GM12878 (cell line): ENCODE data around the gene BEST3. TPM values are rescaled to one million over a fixed set of nuclear protein-coding genes. Genes with fewer than 3 reads are reported as not detected.

Experiments used
- ATAC-seq: fragments of 200-7000 bp; cut with Tn5 transposase; 3 replicates; pipeline ENCODE4 v1.9.1; 2020; ENCODE audit warnings: mild to moderate bottlenecking, moderate library complexity
- BruUV-seq: library from RNA; stranded (reverse); fragments of 400-500 nt; replicated peaks from 2 replicates; lab custom pipeline; 2021; lab: Mats Ljungman, UMichigan
- CTCF ChIA-PET: fragments of 300-600 bp; sonication (Branson Sonifier 250); formaldehyde crosslinking; extraction: SDS; loops from one replicate; lab custom pipeline; 2021; ENCODE audit warnings: inconsistent platforms; lab: Yijun Ruan, JAX
- POLR2A ChIA-PET: fragments of 350-600 bp; formaldehyde crosslinking; extraction: SDS; loops from one replicate; lab custom pipeline; 2021; ENCODE audit warnings: inconsistent platforms; lab: Charles Lee
- RAD21 ChIA-PET: fragments of 300-600 bp; sonication (Branson Sonifier 250); formaldehyde crosslinking; loops from one replicate; lab custom pipeline; 2023; ENCODE audit warnings: antibody characterized with exemption; ENCODE audit not compliant: unreplicated experiment; lab: Charles Lee
- SMC1A ChIA-PET: fragments of 300-600 bp; sonication (Branson Sonifier 250); formaldehyde crosslinking; loops from one replicate; lab custom pipeline; 2023; ENCODE audit not compliant: unreplicated experiment, uncharacterized antibody; lab: Charles Lee
- DNase-seq: peaks from one replicate; pipeline ENCODE4 v3.0.0-alpha.2; 2011; ENCODE audit warnings: low read depth, low spot score
- FAIRE-seq: peaks from 3 replicates; lab custom pipeline; 2011; peaks lifted over from hg19 to GRCh38; lab: Jason Lieb, UNC
- H2AFZ ChIP-seq: 2 replicates; pipeline ENCODE4 v1.6.0; 2011; ENCODE audit warnings: low read depth, low read length, control low read depth; ENCODE audit not compliant: control insufficient read depth
- H3K27ac ChIP-seq: 2 replicates; pipeline ENCODE4 v1.5.1; 2011; ENCODE audit warnings: control low read depth; ENCODE audit not compliant: control insufficient read depth, insufficient read depth
- H3K27me3 ChIP-seq, 2 experiments: replicated peaks in 1 of 2; 2 replicates each; pipeline versions ENCODE4 v1.6.0 to v1.6.1; 2011; ENCODE audit warnings: low read length in 1 of 2; ENCODE audit not compliant: control insufficient read depth in 2 of 2, insufficient read depth in 2 of 2
- H3K36me3 ChIP-seq, 2 experiments: 2 replicates each; pipeline ENCODE4 v1.5.1; 2011; ENCODE audit warnings: low read length in 1 of 2; ENCODE audit not compliant: control insufficient read depth in 2 of 2, insufficient read depth in 2 of 2
- H3K4me1 ChIP-seq: 2 replicates; pipeline ENCODE4 v1.6.1; 2011; ENCODE audit warnings: mild to moderate bottlenecking, low read length, moderate library complexity, mixed read lengths; ENCODE audit not compliant: control insufficient read depth, insufficient read depth
- H3K4me2 ChIP-seq: 2 replicates; pipeline ENCODE4 v1.6.0; 2011; ENCODE audit warnings: control low read depth; ENCODE audit not compliant: control insufficient read depth, insufficient read depth
- H3K4me3 ChIP-seq: fragments of 200-600 bp; sonication (generic); 2 replicates; pipeline ENCODE4 v1.5.1; 2016
- H3K79me2 ChIP-seq: 2 replicates; pipeline ENCODE4 v1.6.0; 2011; ENCODE audit warnings: low read length; ENCODE audit not compliant: control insufficient read depth, insufficient read depth
- H3K9ac ChIP-seq: 2 replicates; pipeline ENCODE4 v1.8.0; 2011; ENCODE audit warnings: low read length, control low read depth, mixed read lengths; ENCODE audit not compliant: control insufficient read depth, insufficient read depth
- H3K9me3 ChIP-seq: replicated peaks from 3 replicates; pipeline ENCODE4 v1.5.1; 2011; ENCODE audit warnings: mild to moderate bottlenecking, low read length; ENCODE audit not compliant: control insufficient read depth, insufficient read depth
- H4K20me1 ChIP-seq: 2 replicates; pipeline ENCODE4 v1.6.0; 2011; ENCODE audit not compliant: control insufficient read depth, insufficient read depth
- CBX5 ChIP-seq: sonication (generic); IDR thresholded peaks from 2 replicates; pipeline ENCODE4 v1.6.1; 2016; ENCODE audit warnings: low read depth, moderate library complexity, mild to moderate bottlenecking, inconsistent platforms
- CREM ChIP-seq: IDR thresholded peaks from 2 replicates; pipeline ENCODE4 v1.6.1; 2014; ENCODE audit warnings: antibody characterized with exemption, low read depth
- MEF2B ChIP-seq: fragments of 450-650 bp; IDR thresholded peaks from 2 replicates; pipeline ENCODE4 v1.6.1; 2018; ENCODE audit warnings: mild to moderate bottlenecking, moderate library complexity; ENCODE audit not compliant: partially characterized antibody, poor library complexity, severe bottlenecking
- MTA3 ChIP-seq: IDR thresholded peaks from 2 replicates; pipeline ENCODE4 v1.6.1; 2012; ENCODE audit warnings: low read length, inconsistent platforms, borderline replicate concordance
- WGBS: methylation state at CpG from one replicate; pipeline ENCODE4 v1.1.6; 2016; ENCODE audit warnings: low lambda C conversion rate; ENCODE audit not compliant: insufficient replicate concordance, insufficient coverage; ENCODE audit errors: missing lambda C conversion rate; 5-methylcytosine and 5-hydroxymethylcytosine counted together
- in situ Hi-C: fragments of 300-500 bp; cut with MboI; formaldehyde crosslinking; loops from 9 replicates; pipeline ENCODE4 v1.14.3; 2018; ENCODE audit warnings: mixed read lengths
- intact Hi-C: fragments of 100-400 bp; cut with micrococcal nuclease; formaldehyde crosslinking; loops from one replicate; pipeline ENCODE4 v1.14.2; 2022; ENCODE audit not compliant: unreplicated experiment
- polyA plus RNA-seq, 11 experiments: library from polyadenylated mRNA; depleted of rRNA in 4 of 11; unstranded in 6 of 11; stranded (reverse) in 5 of 11; fragments of >200 nt; fragmentation: Nextera tagmentation in 4 of 11; fragmentation: Illumina TruSeq in 1 of 11; extraction: Ambion mirVana in 4 of 11; extraction: Trizol in 1 of 11; gene quantifications; 1 replicate in 1 of 11; 2 replicates in 10 of 11; pipeline versions ENCODE4 v1.2.1 to v1.2.3, GENCODE V29; 2011 to 2016; ENCODE audit warnings: inconsistent platforms in 2 of 11, missing spikeins in 2 of 11, low read depth in 1 of 11
- total RNA-seq, 4 experiments: library from RNA; depleted of rRNA in 3 of 4; stranded (reverse); fragments of >200 nt in 3 of 4; fragmentation: Illumina TruSeq in 1 of 4; extraction: Trizol in 1 of 4; gene quantifications; 2 replicates each; pipeline versions ENCODE4 v1.2.1 to v1.2.3, GENCODE V29; 2013 to 2021

BEST3 gene
- total and polyA plus RNA-seq, 10 of the 15 experiments (the other 5 are each of a cell fraction or from before 2014, with no cell fraction given): not detected

DNA sequence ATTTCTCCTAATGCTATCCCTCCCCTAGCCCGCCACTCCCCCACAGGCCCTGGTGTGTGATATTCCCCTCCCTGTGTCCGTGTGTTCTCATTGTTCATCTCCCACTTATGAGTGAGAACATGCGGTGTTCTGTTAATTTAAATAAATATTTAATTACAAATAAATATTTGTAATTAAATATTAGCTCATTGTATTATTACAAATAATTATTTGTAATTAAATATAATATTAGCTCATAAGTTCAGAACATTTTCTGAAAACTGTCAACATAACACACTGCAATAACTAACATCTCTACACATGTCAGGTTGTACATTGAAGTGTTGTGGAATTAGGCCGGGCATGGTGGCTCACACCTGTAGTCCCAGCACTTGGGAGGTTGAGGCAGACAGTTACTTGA lies 45.0 kb upstream of the BEST3 start:
- H3K4me1 ChIP-seq: peaks cover 3% of the 10 kb centered on the region; the same call in 1 of the 2 replicates
- peaks cover 3% of the 10 kb centered on the region; the same call in 2 of the 3 replicates for H3K9me3 ChIP-seq
- intact Hi-C loops: loop anchor here (10.0 kb wide), 1 partner anchor 501 kb away; the partner anchor contains the start of gene CNOT2
- H4K20me1 ChIP-seq: no peaks in the 10 kb centered on the region
- H3K79me2 ChIP-seq: peaks cover 26% of the 10 kb centered on the region
- no peak overlapping the region for H2AFZ ChIP-seq
- no peak overlapping the region for H3K4me2 ChIP-seq
- H3K36me3 ChIP-seq: no peaks in the 10 kb centered on the region
- BruUV-seq: no TSS peak
- 78% methylated on average over 4 of the region's 4 CpGs for WGBS
- TF ChIP-seq MEF2B (no peak), MTA3 (no peak), CBX5 (no peak), CREM (no peak)
- TF ChIP-seq, all 136 proteins: peak for 0
- POLR2A ChIA-PET: no interaction called here
- Histone ChIP-seq H3K4me3 (no peak overlapping the region), H3K27me3 (no peaks in the 10 kb centered on the region), H3K9ac (no peak overlapping the region), H3K27ac (no peak overlapping the region)
- in situ Hi-C loops: loop anchor here (10.0 kb wide), 1 partner anchor 501 kb away; the partner anchor contains the start of gene CNOT2
- RAD21 ChIA-PET: no interaction called here
- FAIRE-seq: no peak
- ATAC-seq: no peak
- CTCF ChIA-PET: interaction anchor here (0.7 kb wide), 1 partner anchor 9 kb away, joined by 4 read pairs; no protein-coding TSS in a partner anchor
- SMC1A ChIA-PET: interaction anchor here (0.7 to 1.0 kb wide), 2 partner anchors 27 to 37 kb away, joined by 3 read pairs; no protein-coding TSS in a partner anchor
- no peak for DNase-seq
